Measurements from ENCODE around the gene CDH11.

The CDH11 gene

DNA sequence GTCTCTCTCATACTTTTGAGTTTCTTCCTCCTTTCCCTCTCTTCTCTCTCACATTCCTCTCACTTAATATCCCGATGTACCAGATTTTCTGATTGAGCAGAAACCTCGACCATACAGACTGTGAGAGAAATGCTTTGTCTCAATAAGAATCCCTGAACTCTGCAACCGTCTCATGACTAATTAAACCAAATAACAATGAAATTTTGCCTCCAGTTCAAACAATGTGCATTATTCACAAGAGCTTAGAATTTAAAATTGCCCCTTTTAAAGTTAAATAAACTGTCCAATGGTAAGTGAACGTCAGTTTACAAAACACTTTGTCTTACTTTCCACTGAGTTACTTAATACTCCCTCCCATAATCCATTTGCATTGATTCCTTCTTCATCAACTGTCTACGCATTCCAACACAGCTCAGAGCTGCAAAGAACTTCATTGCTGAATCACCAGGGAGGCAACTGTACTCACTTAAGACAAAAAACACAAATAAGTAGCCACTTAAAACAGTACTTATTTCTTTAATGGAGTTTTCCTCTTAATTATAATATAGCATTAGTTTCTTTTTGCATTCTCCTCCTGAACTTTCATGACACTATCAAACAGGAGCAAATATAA is 4.9 kb downstream of the CDH11 start:
- no peak for DNase-seq

GRCh38 chr16:65116216-65116615 is 5.6 kb downstream of the CDH11 start:
- no peak for DNase-seq

- DNase-seq: no peak
Observed at GRCh38 chr16:65114527-65114926, 7.3 kb downstream of the CDH11 start.

DNA sequence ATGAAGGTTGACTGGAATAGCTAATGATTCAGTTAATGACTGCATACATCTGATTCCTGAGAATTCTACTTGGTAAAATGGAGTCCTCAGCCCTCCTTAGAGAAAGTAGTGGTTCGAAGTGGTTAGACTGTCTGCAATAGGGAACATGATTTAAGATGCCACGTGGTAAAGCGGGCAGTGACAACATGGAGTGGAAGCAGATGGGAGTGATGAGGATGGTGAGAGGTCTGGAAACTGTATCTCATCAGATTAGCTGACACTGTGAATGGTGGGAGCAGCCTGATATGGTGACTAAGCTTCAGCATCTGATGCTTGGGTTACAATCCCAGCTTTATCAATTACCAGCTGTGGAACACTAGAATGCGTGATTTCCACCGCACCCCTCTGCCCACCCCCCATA is 8.4 kb downstream of the CDH11 start:
- DNase-seq: no peak

DNA sequence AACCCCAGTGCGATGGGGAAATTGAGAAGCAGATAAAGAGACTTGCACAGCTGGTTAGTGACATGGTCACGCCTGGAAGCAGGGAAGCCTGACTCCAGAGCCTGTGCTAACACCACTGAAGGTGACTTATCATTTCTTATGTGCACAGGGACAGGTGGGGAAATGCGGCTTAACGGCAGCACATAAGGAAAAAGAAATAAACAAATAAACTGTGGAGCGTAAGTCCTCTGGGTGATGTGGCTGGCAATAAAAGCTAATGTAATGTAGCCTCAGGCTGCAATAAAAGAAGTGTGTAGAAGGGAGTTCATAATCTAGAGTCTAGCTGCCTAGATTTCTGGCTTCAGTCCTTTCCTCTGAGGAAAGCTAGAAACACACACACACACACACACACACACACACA is 10.6 kb downstream of the CDH11 start:
- no peak for DNase-seq

DNA sequence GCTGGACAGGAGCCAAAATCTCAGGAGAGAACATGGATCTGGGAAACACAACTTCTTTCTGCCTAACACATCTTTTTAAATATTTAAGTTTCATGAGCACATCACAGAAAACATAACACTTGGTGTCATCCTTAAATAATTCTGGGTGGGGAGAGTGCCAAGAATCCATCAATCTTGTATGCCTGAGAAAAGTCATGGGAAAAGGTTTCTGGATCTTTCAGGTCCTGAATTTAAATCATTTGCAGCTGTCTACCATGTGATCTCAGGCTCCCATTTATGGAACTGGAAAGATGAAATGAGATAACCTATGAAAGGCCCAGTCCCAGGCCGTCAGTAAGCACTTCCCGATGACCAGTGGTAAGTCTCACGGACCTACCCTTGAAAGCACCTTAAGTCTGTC is 15.1 kb downstream of the CDH11 start:
- no peak for DNase-seq

DNA sequence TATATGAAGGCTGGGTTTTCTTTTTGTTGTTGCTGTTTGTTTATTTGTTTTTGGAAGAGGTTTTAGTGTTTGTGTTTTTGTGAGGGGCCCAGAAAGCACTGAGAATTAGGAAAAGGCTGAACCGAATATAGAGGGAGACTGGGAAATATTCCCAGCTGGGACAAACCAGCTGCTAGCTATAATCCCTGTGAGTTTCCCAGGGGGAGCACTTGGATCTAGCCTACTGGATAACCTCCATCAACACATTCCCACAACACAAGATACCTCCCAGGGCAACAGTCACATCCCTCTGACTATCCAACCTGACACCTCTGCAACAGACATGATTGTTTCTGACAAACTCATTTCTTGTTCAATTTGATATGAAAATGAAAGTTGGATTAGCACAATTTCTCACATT is 16.7 kb downstream of the CDH11 start:
- DNase-seq: no peak

GRCh38 chr16:65104471-65104870 is 17.4 kb downstream of the CDH11 start:
- DNase-seq: no peak

GRCh38 chr16:65102326-65102725 is 19.5 kb downstream of the CDH11 start:
- no peak for DNase-seq

DNA sequence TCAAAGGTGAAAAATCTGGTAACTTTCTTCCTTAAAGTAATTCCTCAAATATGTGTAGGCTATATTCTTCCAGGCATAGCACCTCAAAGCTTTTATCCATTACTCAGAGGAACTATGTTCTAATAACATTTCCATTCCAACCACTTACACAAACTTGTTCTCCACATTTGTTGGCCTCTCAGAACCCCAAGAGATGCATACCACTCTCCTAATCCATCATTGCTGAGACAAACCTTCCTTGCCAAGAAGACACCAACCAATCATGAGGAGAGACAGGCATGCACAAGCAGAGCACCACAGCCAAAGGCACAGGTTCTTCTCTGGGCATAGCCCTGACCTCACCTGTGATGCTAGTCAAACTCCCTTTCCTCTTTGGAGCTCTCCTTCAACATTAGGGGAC is 20.9 kb downstream of the CDH11 start:
- no peak for DNase-seq

- no peak for DNase-seq
Observed at GRCh38 chr16:65099607-65100006, 22.3 kb downstream of the CDH11 start.

- DNase-seq: no peak
Observed at GRCh38 chr16:65098916-65099315, 22.9 kb downstream of the CDH11 start.

DNA sequence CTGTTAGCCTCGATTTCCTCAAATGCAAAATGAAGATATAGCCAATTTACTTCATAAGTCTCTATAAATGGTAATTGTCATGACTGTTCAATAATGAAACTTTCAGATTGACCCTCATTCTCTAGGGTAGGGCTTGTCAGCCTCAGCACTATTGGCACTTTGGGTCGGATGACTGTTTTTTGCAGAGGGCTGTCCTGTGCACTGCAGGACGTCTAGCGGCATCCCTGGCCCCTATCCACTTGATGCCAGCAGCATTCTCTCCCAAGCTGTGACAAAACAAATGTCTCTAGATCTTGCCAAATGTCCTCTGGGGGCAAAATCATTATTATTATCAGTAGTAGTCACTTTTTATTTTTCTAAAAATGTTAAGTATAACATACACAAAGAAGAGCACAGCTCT is 24.6 kb downstream of the CDH11 start:
- DNase-seq: no peak

DNA sequence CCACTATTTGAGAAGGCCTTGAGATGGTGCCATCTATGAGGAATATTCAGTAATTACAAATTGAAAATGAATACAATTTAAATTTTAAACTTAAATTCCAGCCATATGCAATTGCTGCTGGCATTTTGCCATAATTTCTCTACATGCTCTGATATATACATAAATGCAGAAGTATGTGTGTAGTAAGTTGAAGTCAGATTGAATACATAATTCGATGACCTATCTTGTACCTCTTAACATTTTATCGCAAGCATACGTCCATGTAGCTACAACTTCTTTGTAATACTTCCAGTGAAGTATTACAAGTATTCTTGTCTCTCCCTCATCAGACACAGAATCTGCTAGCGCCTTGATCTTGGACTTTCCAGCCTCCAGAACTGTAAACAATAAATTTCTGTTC is 26.0 kb downstream of the CDH11 start:
- no peak for DNase-seq

DNA sequence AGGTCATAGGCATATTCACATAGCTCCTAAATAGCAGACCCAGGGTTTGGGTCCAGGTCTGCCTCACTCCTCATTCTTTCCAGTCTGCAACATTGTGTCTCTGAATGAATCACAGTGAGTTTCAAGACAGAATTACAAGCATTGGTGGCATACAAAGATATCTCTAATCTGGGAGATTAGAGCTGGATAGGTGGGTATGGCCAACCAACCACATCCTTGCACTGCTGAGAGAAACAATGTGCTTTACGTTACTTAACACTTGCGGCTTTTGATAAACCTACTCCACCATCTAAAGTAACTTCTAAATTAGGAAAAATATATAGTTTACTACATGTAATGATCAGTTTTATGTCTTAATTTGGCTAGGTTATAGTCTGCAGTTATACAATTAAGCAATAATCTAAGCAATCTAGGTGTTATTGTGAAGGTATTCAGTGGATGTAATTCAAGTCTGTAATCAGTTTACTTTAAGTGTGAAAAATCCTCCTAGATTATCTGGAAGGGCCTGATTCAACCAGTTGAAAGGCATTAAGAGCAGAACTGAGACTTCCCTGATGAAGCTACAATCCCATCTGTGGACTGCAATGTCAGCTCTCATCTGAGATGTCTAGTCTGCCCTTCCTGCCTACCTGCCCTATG is 26.7 kb downstream of the CDH11 start:
- no peak for DNase-seq

DNA sequence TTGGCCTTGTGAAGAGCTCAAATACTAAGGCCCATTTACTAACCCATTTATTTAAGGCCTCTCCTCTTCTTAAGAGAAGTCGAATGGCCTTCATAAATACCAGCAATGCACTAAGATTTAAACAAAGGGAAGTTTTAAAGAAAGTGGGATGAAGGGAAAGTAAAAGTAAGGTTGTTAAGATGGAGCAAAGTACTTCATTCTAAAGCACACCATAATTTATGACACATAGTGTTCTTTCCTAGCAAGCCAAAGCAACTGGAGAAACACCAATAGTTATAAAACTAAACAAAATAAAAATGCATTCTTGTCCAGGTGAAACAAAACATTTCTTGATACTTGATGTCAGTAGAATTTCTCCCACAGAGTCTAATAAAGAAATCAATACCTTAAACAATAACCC is 27.9 kb downstream of the CDH11 start:
- DNase-seq: no peak

GRCh38 chr16:65083164-65083857 is 38.6 kb downstream of the CDH11 start:
- no peak for DNase-seq

DNA sequence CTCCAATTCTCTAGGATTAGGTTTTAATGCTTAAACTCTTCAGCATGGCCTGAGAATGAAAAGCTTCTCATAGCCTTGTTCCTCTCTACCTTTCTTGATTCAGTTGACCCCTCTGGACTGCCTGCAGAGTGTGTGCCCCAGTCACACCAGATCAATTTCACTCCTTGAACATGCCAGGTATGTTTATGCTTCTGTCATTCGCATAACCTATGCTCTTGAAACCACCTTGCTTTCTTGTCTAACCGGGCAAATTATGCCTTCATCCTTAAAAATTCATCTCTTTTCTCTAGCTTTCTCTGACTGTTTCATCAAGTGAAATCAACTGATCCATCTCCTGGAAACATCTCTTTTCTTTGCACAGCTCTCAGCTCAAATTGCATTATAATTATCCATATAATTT is 42.3 kb downstream of the CDH11 start:
- DNase-seq: no peak

- DNase-seq: no peak
Observed at GRCh38 chr16:65077181-65077580, 44.7 kb downstream of the CDH11 start.

DNA sequence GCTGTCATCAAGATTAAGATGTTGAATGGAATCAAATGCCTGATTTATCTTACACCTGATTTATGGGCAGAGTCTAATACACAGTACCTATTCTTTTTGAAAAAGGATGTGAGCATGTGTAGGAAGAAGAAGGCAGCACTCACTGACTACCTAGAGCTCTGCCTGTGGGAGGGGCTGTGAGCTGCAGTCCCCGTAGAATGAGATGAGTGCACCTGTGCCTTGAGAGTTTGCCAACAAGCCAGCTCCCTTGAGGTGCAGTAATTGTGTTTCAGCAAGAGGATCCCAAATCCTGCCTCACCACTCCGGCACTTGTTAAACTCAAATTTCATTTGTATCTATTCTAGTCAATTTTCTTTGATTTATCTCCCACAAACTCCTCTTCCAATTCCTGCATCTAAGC is 46.0 kb downstream of the CDH11 start:
- no peak for DNase-seq

DNA sequence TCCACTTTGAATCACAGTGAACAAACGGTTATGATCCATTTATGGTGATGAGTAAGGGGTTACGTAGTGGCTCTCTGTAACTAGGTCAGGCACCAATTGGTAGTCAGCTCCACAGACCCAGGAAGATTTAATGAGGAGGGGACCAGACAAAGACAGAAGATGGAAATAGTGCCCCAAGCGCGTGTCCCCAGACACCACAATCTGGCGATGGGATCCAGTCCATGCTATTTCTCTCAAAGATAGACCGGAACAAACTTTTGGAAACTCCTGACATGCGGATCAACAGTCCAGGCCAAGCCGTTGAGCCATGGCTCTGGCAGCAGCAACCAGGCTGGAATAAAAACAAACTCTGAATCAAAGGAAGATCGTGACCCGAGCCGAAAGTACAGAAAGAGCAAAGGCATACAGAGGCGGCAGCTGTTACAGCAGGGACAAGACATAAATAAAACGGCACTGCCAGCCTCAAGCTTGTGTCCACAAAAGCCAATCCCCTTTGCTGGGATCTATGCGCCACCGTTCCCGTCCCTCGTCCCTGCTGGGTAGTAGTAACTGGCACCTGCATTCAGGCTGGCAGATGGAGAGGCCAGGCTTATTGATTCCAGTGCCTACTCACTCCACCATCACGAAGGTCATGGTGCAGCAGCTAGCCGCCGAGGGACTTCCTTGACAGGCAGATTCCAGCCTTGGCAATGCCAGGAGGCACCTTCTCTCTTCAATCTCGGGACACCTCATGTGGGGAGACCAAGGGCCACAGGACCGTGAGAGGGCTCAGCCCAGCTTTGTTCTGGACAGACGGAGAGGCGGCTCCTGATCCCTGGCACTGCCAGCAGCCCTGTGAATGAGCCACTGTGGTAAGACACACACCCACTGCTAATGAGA is 50.2 kb downstream of the CDH11 start:
- no peak for DNase-seq

DNA sequence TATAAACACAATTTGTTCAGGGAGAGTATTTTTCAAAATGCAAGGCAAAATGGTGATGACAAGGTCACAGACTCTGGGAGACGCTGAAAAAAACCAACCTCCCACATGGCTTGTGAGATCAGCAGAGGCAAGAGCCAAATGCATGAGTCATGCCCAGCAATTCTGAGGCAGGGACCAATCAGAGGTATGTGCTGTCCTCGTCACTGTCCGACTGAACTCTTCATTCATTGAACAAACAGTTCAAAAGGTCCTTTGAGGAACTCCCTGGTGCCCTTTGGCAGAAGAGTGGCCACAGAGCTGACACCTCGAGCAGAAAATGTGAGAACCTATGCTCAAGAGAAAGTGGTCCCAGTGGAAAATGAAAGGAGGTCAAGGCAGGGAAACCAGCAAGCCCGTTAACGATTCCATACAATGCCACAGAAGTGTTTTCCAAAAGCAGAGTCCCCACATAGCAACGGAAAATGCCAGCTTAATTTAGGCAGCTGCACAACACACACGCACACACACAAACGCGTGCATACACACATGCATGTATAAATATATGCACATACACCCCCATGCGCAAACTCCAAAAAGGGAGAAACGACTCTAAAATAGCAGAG is 50.9 kb downstream of the CDH11 start:
- DNase-seq: no peak

GRCh38 chr16:65069766-65070165 is 52.1 kb downstream of the CDH11 start:
- DNase-seq: no peak

Data from NCI-H1105 treated with DMSO at 0.1 percent for 48 hours (cell line).